GM19438 (cell line): Measurements from ENCODE around the gene TULP3.

Source experiments
- ATAC-seq: cut with Tn5 transposase; IDR thresholded peaks from one replicate; pipeline ENCODE4 v1.9.1; 2021; ENCODE audit warnings: low read depth; ENCODE audit not compliant: unreplicated experiment

The TULP3 gene

GRCh38 chr12:2961705-2962104 lies 71.0 kb downstream of the TULP3 start:
- ATAC-seq: no peak

GRCh38 chr12:2963154-2963759 lies 72.6 kb downstream of the TULP3 start:
- ATAC-seq: no peak

- ATAC-seq: no peak
These were observed 73.1 kb downstream of the TULP3 start for GRCh38 chr12:2963760-2964292.

GRCh38 chr12:2967651-2968050 lies 77.0 kb downstream of the TULP3 start:
- no peak for ATAC-seq

- no peak for ATAC-seq
These were observed 80.1 kb downstream of the TULP3 start for GRCh38 chr12:2970744-2971143.

GRCh38 chr12:2973566-2973965 lies 82.9 kb downstream of the TULP3 start:
- ATAC-seq: no peak

- ATAC-seq: no peak
These were observed 83.9 kb downstream of the TULP3 start for GRCh38 chr12:2974560-2974971.

- ATAC-seq: no peak
These were observed 85.9 kb downstream of the TULP3 start for GRCh38 chr12:2976581-2976996.

GRCh38 chr12:2977776-2978175 lies 87.1 kb downstream of the TULP3 start:
- ATAC-seq: no peak

GRCh38 chr12:2979806-2980205 lies 89.1 kb downstream of the TULP3 start:
- ATAC-seq: no peak

GRCh38 chr12:2980630-2981029 lies 89.9 kb downstream of the TULP3 start:
- no peak for ATAC-seq

GRCh38 chr12:2982361-2982760 lies 91.7 kb downstream of the TULP3 start:
- no peak for ATAC-seq

GRCh38 chr12:2984249-2984648 lies 93.6 kb downstream of the TULP3 start:
- ATAC-seq: no peak

- ATAC-seq: no peak
These were observed 94.0 kb downstream of the TULP3 start for GRCh38 chr12:2984698-2985097.

GRCh38 chr12:2986876-2987275 lies 96.2 kb downstream of the TULP3 start:
- no peak for ATAC-seq

GRCh38 chr12:2988494-2988893 lies 97.8 kb downstream of the TULP3 start:
- no peak for ATAC-seq
